NCI-H1048 (cell line): ENCODE measurements around the gene UBQLN4.

ENCODE experiments used
- DNase-seq: peaks from one replicate; lab custom pipeline; 2025; lab: John Stamatoyannopoulos, UW

UBQLN4 gene

GRCh38 chr1:156014829-156015228, 38.8 kb downstream of the UBQLN4 start:
- DNase-seq, result no peak

- no peak for DNase-seq
Measured at GRCh38 chr1:156012051-156012817, 41.4 kb downstream of the UBQLN4 start.

GRCh38 chr1:156009404-156009803, 44.2 kb downstream of the UBQLN4 start:
- DNase-seq, result no peak

- no peak for DNase-seq
Measured at GRCh38 chr1:156006666-156007376, 46.8 kb downstream of the UBQLN4 start.

- DNase-seq, result no peak
Measured at GRCh38 chr1:156004843-156005584, 48.6 kb downstream of the UBQLN4 start.

- no peak for DNase-seq
Measured at GRCh38 chr1:156003923-156004188, 49.7 kb downstream of the UBQLN4 start.

GRCh38 chr1:156002188-156002911, 51.2 kb downstream of the UBQLN4 start:
- no peak for DNase-seq

GRCh38 chr1:156001662-156002171, 51.9 kb downstream of the UBQLN4 start:
- no peak for DNase-seq

GRCh38 chr1:156001021-156001661, 52.5 kb downstream of the UBQLN4 start:
- DNase-seq, result no peak

- peak; percentile 27 for DNase-seq
Measured at GRCh38 chr1:155999964-156000363, 53.6 kb downstream of the UBQLN4 start.

GRCh38 chr1:155996166-155996565, 57.4 kb downstream of the UBQLN4 start:
- DNase-seq, result no peak

- DNase-seq, result no peak
Measured at GRCh38 chr1:155993595-155993994, 60.0 kb downstream of the UBQLN4 start.

GRCh38 chr1:155990005-155990739, 63.4 kb downstream of the UBQLN4 start:
- no peak for DNase-seq

- DNase-seq, result no peak
Measured at GRCh38 chr1:155989242-155990004, 64.2 kb downstream of the UBQLN4 start.
